K562 (cell line): Measurements from ENCODE around the gene IQCN. TPM values are rescaled to one million over a fixed set of nuclear protein-coding genes. Genes with fewer than 3 reads are reported as not detected.

ENCODE experiments used
- ATAC-seq: fragments of 200-7000 bp; cut with Tn5 transposase; 3 replicates; pipeline ENCODE4 v1.9.1; 2020; ENCODE audit warnings: moderate library complexity
- BruUV-seq: library from RNA; stranded (reverse); fragments of 400-500 nt; replicated peaks from 2 replicates; lab custom pipeline; 2021; lab: Mats Ljungman, UMichigan
- CTCF ChIA-PET: fragments of 300-600 bp; formaldehyde crosslinking; extraction: SDS; loops from one replicate; lab custom pipeline; 2021; ENCODE audit warnings: low intra/inter-chr PET ratio; lab: Yijun Ruan, JAX
- POLR2A ChIA-PET: fragments of 300-600, 350-650 bp; sonication (Branson Sonifier 250); formaldehyde crosslinking; extraction: SDS; loops from one replicate; lab custom pipeline; 2021; ENCODE audit warnings: antibody characterized with exemption, inconsistent platforms; lab: Yijun Ruan, JAX
- DNase-seq, 4 experiments: peaks; one replicate each; pipeline versions ENCODE4 v3.0.0 to v3.0.0-alpha.2; 2011 to 2018; ENCODE audit warnings: low spot score in 3 of 4, mixed read lengths in 3 of 4; ENCODE audit errors: extremely low read depth in 1 of 4
- FAIRE-seq: peaks from 2 replicates; lab custom pipeline; 2011; peaks lifted over from hg19 to GRCh38; lab: Jason Lieb, UNC
- H2AFZ ChIP-seq: 2 replicates; pipeline ENCODE4 v1.6.0; 2011; ENCODE audit warnings: low read depth, low read length, control low read depth, inconsistent platforms
- H3K27ac ChIP-seq: fragments of 200-600 bp; 3 replicates; pipeline ENCODE4 v1.8.0; 2011; ENCODE audit warnings: low read depth, mild to moderate bottlenecking, control low read depth, inconsistent platforms, low read length, moderate library complexity, mixed read lengths; ENCODE audit errors: extremely low read depth
- H3K27me3 ChIP-seq, 2 experiments: fragments of 300-600 bp in 1 of 2; 2 replicates in 1 of 2; 3 replicates in 1 of 2; pipeline versions ENCODE4 v1.6.0 to v1.8.0; 2011; ENCODE audit warnings: inconsistent platforms in 2 of 2, low read length in 2 of 2, mild to moderate bottlenecking in 1 of 2, mixed read lengths in 1 of 2, moderate library complexity in 1 of 2; ENCODE audit not compliant: control insufficient read depth in 2 of 2, insufficient read depth in 2 of 2
- H3K36me3 ChIP-seq: fragments of 300-600 bp; 3 replicates; pipeline ENCODE4 v1.8.0; 2011; ENCODE audit warnings: mild to moderate bottlenecking, low read length, inconsistent platforms; ENCODE audit not compliant: control insufficient read depth, insufficient read depth
- H3K4me1 ChIP-seq, 2 experiments: fragments of 200-600 bp in 1 of 2; replicated peaks in 1 of 2; 2 replicates in 1 of 2; 3 replicates in 1 of 2; pipeline versions ENCODE4 v1.5.1 to v1.8.0; 2011; ENCODE audit warnings: inconsistent platforms in 2 of 2, low read length in 2 of 2, mild to moderate bottlenecking in 1 of 2, mixed read lengths in 1 of 2, moderate library complexity in 1 of 2; ENCODE audit not compliant: control insufficient read depth in 2 of 2, insufficient read depth in 2 of 2
- H3K4me2 ChIP-seq: 2 replicates; pipeline ENCODE4 v1.6.1; 2011; ENCODE audit warnings: low read length, control low read depth, inconsistent platforms, mixed read lengths; ENCODE audit not compliant: insufficient read depth
- H3K4me3 ChIP-seq: fragments of 200-600 bp; sonication (generic), shearing (Covaris generic); 2 replicates; pipeline ENCODE4 v1.5.1; 2016; ENCODE audit warnings: control low read depth, inconsistent platforms
- H3K79me2 ChIP-seq: fragments of 200-600 bp; 3 replicates; pipeline ENCODE4 v1.8.0; 2011; ENCODE audit warnings: low read length, inconsistent platforms; ENCODE audit not compliant: control insufficient read depth, insufficient read depth
- H3K9ac ChIP-seq, 2 experiments: 2 replicates each; pipeline versions ENCODE4 v1.6.0 to v1.6.1; 2011; ENCODE audit warnings: low read depth in 2 of 2, low read length in 2 of 2, control low read depth in 1 of 2, inconsistent platforms in 1 of 2, mild to moderate bottlenecking in 1 of 2, mixed read lengths in 1 of 2; ENCODE audit not compliant: insufficient read depth in 1 of 2
- H3K9me1 ChIP-seq: one replicate; pipeline ENCODE4 v1.6.0; 2011; ENCODE audit warnings: inconsistent platforms, mild to moderate bottlenecking, low read length, moderate library complexity; ENCODE audit not compliant: control insufficient read depth, insufficient read depth
- H3K9me3 ChIP-seq: replicated peaks from 2 replicates; pipeline ENCODE4 v1.5.1; 2011; ENCODE audit warnings: low read depth, low read length, inconsistent platforms; ENCODE audit not compliant: control insufficient read depth, insufficient read depth
- H4K20me1 ChIP-seq: replicated peaks from 2 replicates; pipeline ENCODE4 v1.6.1; 2011; ENCODE audit warnings: low read length, inconsistent platforms, mixed read lengths; ENCODE audit not compliant: control insufficient read depth, insufficient read depth
- KDM1A ChIP-seq, 2 experiments: fragments of 450-650 bp; IDR thresholded peaks; 2 replicates each; pipeline ENCODE4 v1.6.1; 2016; ENCODE audit warnings: mild to moderate bottlenecking in 2 of 2
- NFRKB ChIP-seq: fragments of 450-650 bp; IDR thresholded peaks from 2 replicates; pipeline ENCODE4 v1.6.1; 2016; ENCODE audit warnings: low read depth
- PPARD ChIP-seq: fragments of 250-450 bp; sonication (Bioruptor Pico); IDR thresholded peaks from 2 replicates; pipeline ENCODE4 v1.8.0; 2022; ENCODE audit warnings: inconsistent platforms, mild to moderate bottlenecking, moderate library complexity
- RBM25 ChIP-seq: fragments of 200-400 bp; formaldehyde crosslinking; IDR thresholded peaks from 2 replicates; pipeline ENCODE4 v1.6.1; 2018; ENCODE audit warnings: low read length, low read depth, moderate library complexity; ENCODE audit not compliant: severe bottlenecking
- SMARCA5 ChIP-seq: fragments of 450-650 bp; IDR thresholded peaks from 2 replicates; pipeline ENCODE4 v1.6.1; 2016
- ZFP36 ChIP-seq: fragments of 150-350 bp; IDR thresholded peaks from 2 replicates; pipeline ENCODE4 v1.6.1; 2018; ENCODE audit warnings: low read length, low read depth; ENCODE audit not compliant: partially characterized antibody
- ZNF316 ChIP-seq: fragments of 450-650 bp; IDR thresholded peaks from 2 replicates; pipeline ENCODE4 v1.6.1; 2016
- ZNF436 ChIP-seq: fragments of 250-450, 450-650 bp; sonication (Bioruptor Pico); formaldehyde crosslinking; IDR thresholded peaks from 2 replicates; pipeline ENCODE4 v1.7.0; 2020; ENCODE audit warnings: mild to moderate bottlenecking
- ZNF707 ChIP-seq: fragments of 250-450 bp; sonication (Bioruptor Pico); conservative IDR thresholded peaks from 2 replicates; pipeline ENCODE4 v1.8.0; 2022; ENCODE audit warnings: inconsistent platforms, mild to moderate bottlenecking, moderate library complexity
- WGBS: fragments of 100-300 bp; shearing (Covaris generic); methylation state at CpG from one replicate; pipeline ENCODE4 v1.1.6; 2016; ENCODE audit warnings: low coverage, mixed read lengths; ENCODE audit not compliant: insufficient coverage; ENCODE audit errors: missing lambda C conversion rate; 5-methylcytosine and 5-hydroxymethylcytosine counted together
- in situ Hi-C: fragments of 300-500 bp; cut with MboI; formaldehyde crosslinking; loops from 4 replicates; pipeline ENCODE4 v1.15.0; 2018; ENCODE audit warnings: inconsistent platforms, mixed read lengths
- intact Hi-C: fragments of 100-400 bp; cut with micrococcal nuclease; formaldehyde crosslinking; loops from 2 replicates; pipeline ENCODE4 v1.14.2; 2022
- polyA plus RNA-seq, 8 experiments: library from polyadenylated mRNA; depleted of rRNA in 4 of 8; stranded (reverse) in 5 of 8; unstranded in 3 of 8; fragments of >200 nt; fragmentation: Nextera tagmentation in 2 of 8; fragmentation: Illumina TruSeq in 1 of 8; extraction: Ambion mirVana in 2 of 8; extraction: Trizol in 1 of 8; gene quantifications; 2 replicates each; pipeline versions ENCODE4 v1.2.1 to v1.2.3, GENCODE V29; 2011 to 2014; ENCODE audit warnings: inconsistent platforms in 1 of 8, missing spikeins in 1 of 8
- total RNA-seq, 7 experiments: library from RNA; depleted of rRNA in 6 of 7; stranded (reverse); fragments of >200 nt in 6 of 7; fragmentation: Illumina TruSeq in 2 of 7; extraction: Trizol in 2 of 7; gene quantifications; 2 replicates each; pipeline versions ENCODE4 v1.2.1 to v1.2.3, GENCODE V29; 2011 to 2021; ENCODE audit warnings: low replicate concordance in 1 of 7
- TF ChIP-seq, protein P1 (sequence below): fragments of 450-650 bp; formaldehyde crosslinking; conservative IDR thresholded peaks from 2 replicates; pipeline ENCODE4 v1.4.0; 2022; ENCODE audit warnings: mild to moderate bottlenecking, missing genetic modification characterization
- TF ChIP-seq, protein P2 (sequence below), 2 experiments: fragments of 200-800 bp in 1 of 2; sonication (Bioruptor generic) in 1 of 2; sonication (generic) in 1 of 2; formaldehyde crosslinking in 1 of 2; IDR thresholded peaks in 1 of 2; conservative IDR thresholded peaks in 1 of 2; 2 replicates each; pipeline versions ENCODE4 v1.5.0 to v1.6.1; 2016 to 2020; ENCODE audit warnings: missing compliant biosample characterization in 1 of 2, missing genetic modification characterization in 1 of 2, missing genetic modification reagents in 1 of 2

Gene IQCN
- total and polyA plus RNA-seq, 9 of the 15 experiments (the other 6 are each of a cell fraction or from before 2014, with no cell fraction given): 0.01 to 0.07 (median 0.04) TPM; not detected in 3

DNA sequence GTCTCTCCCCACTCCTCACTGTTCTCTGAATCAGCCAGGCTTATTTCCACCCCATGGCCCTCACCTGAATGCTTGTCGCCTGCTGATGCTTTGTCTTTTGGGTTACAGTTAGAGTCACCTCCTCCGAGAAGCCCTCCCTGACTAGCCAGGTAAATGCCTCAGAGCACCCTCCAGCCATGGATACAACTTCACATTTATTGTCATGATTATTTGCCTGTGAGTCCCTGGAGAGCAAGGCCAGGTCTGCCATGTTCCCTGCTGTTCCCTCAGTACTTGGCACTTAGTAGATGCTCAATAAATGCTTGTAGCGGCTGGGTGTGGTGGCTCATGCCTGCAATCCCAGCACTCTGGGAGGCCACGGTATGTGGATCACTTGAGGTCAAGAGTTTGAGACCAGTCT, 44.3 kb downstream of the IQCN start:
- no peak overlapping the region for H2AFZ ChIP-seq
- H3K36me3 ChIP-seq: no peaks in the 10 kb centered on the region
- peaks cover 5% of the 10 kb centered on the region; the same call in 1 of the 2 replicates for H4K20me1 ChIP-seq
- FAIRE-seq: no peak
- no peak for TF ChIP-seq ZNF316
- TF ChIP-seq PPARD: no peak
- no peak for TF ChIP-seq ZNF707 (CRISPR knock-in tag)
- TF ChIP-seq NFRKB: no peak
- TF ChIP-seq RBM25: peak; percentile 29
- TF ChIP-seq SMARCA5: peak; percentile 36; the same call in 1 of the 2 replicates
- TF ChIP-seq, protein P1, sequence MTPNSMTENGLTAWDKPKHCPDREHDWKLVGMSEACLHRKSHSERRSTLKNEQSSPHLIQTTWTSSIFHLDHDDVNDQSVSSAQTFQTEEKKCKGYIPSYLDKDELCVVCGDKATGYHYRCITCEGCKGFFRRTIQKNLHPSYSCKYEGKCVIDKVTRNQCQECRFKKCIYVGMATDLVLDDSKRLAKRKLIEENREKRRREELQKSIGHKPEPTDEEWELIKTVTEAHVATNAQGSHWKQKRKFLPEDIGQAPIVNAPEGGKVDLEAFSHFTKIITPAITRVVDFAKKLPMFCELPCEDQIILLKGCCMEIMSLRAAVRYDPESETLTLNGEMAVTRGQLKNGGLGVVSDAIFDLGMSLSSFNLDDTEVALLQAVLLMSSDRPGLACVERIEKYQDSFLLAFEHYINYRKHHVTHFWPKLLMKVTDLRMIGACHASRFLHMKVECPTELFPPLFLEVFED (CRISPR knock-in tag): no peak
- TF ChIP-seq ZNF436 (CRISPR knock-in tag): peak; percentile 75
- TF ChIP-seq, protein P2, sequence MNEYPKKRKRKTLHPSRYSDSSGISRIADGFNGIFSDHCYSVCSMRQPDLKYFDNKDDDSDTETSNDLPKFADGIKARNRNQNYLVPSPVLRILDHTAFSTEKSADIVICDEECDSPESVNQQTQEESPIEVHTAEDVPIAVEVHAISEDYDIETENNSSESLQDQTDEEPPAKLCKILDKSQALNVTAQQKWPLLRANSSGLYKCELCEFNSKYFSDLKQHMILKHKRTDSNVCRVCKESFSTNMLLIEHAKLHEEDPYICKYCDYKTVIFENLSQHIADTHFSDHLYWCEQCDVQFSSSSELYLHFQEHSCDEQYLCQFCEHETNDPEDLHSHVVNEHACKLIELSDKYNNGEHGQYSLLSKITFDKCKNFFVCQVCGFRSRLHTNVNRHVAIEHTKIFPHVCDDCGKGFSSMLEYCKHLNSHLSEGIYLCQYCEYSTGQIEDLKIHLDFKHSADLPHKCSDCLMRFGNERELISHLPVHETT (CRISPR knock-in tag; conservative IDR thresholded peaks at IDR 0.05 in 1 of 2, IDR thresholded peaks at IDR 0.05 in 1 of 2): no peak
- 0 out of 4 replicates have a peak, but pooled peaks of 1 of the 2 experiments have one; percentile 5 for TF ChIP-seq KDM1A (IDR thresholded peaks at IDR 0.05)
- TF ChIP-seq ZFP36: peak; percentile 94
- H3K79me2 ChIP-seq: no peaks in the 10 kb centered on the region
- no TSS peak for BruUV-seq
- no peak overlapping the region for H3K9ac ChIP-seq
- ChIA-PET CTCF (no interaction called here), POLR2A (interaction anchor here (1.3 to 1.4 kb wide), 2 partner anchors 11 to 48 kb away, joined by 3 read pairs; no protein-coding TSS in a partner anchor)
- peaks cover 20 to 44% of the 10 kb centered on the region in 2 experiments; a peak in 4 of 5 replicates for H3K4me1 ChIP-seq
- H3K9me1 ChIP-seq: peaks cover 6% of the 10 kb centered on the region
- H3K27me3 ChIP-seq: no peaks in the 10 kb centered on the region; a peak in 1 of 5 replicates
- intact Hi-C loops (no loop called here), in situ Hi-C loops (no loop called here)
- no peak overlapping the region for H3K4me3 ChIP-seq
- no peak for DNase-seq
- H3K27ac ChIP-seq: no peak overlapping the region
- 13% methylated on average over 4 of the region's 4 CpGs for WGBS
- H3K4me2 ChIP-seq: no peak overlapping the region
- no peak for ATAC-seq
- H3K9me3 ChIP-seq: no peaks in the 10 kb centered on the region
